GM10248 (cell line): ENCODE measurements around the gene PAN3.

ENCODE experiments used
- CTCF ChIA-PET: fragments of 300-600 bp; sonication (Branson Sonifier 250); formaldehyde crosslinking; extraction: SDS; loops from one replicate; lab custom pipeline; 2021; ENCODE audit warnings: antibody characterized with exemption; lab: Yijun Ruan, JAX
- POLR2A ChIA-PET: fragments of 350-650 bp; sonication (Branson Sonifier 250); formaldehyde crosslinking; extraction: SDS; loops from one replicate; lab custom pipeline; 2020; ENCODE audit warnings: antibody characterized with exemption; lab: Yijun Ruan, JAX
- DNase-seq: peaks from one replicate; pipeline ENCODE4 v3.0.0; 2012; ENCODE audit errors: extremely low spot score
- CTCF ChIP-seq: IDR thresholded peaks from 2 replicates; pipeline ENCODE4 v1.5.1; 2012; ENCODE audit warnings: mild to moderate bottlenecking, low read depth; ENCODE audit errors: extremely low read depth, missing control alignments, control extremely low read depth

The PAN3 gene

GRCh38 chr13:28147495-28147894 lies 9.2 kb downstream of the PAN3 start:
- ChIA-PET POLR2A (no interaction called here), CTCF (interaction anchor here (0.8 to 1.0 kb wide), 2 partner anchors 30 to 52 kb away, joined by 3 read pairs; no protein-coding TSS in a partner anchor)
- no peak for DNase-seq
- TF ChIP-seq CTCF, result no peak

- TF ChIP-seq CTCF, result no peak
- ChIA-PET POLR2A (no interaction called here), CTCF (no interaction called here)
- DNase-seq, result no peak
These were observed 20.7 kb downstream of the PAN3 start for GRCh38 chr13:28159057-28159456.

GRCh38 chr13:28161370-28161769 lies 23.0 kb downstream of the PAN3 start:
- CTCF ChIA-PET, result no interaction called here
- POLR2A ChIA-PET, result no interaction called here
- no peak for TF ChIP-seq CTCF
- no peak for DNase-seq

GRCh38 chr13:28163587-28163986 lies 25.2 kb downstream of the PAN3 start:
- ChIA-PET POLR2A (no interaction called here), CTCF (interaction anchor here (1.0 kb wide), 1 partner anchor 11 kb away, joined by 3 read pairs; no protein-coding TSS in a partner anchor)
- TF ChIP-seq CTCF, result no peak
- no peak for DNase-seq

GRCh38 chr13:28166257-28166656 lies 27.9 kb downstream of the PAN3 start:
- CTCF ChIA-PET, result no interaction called here
- POLR2A ChIA-PET, result no interaction called here
- no peak for DNase-seq
- TF ChIP-seq CTCF, result no peak

GRCh38 chr13:28171266-28171665 lies 32.9 kb downstream of the PAN3 start:
- no peak for DNase-seq
- ChIA-PET CTCF (no interaction called here), POLR2A (no interaction called here)
- no peak for TF ChIP-seq CTCF

GRCh38 chr13:28172947-28173346 lies 34.6 kb downstream of the PAN3 start:
- CTCF ChIA-PET, result interaction anchor here (0.9 to 1.9 kb wide), 4 partner anchors 10 to 79 kb away, joined by 3 to 5 read pairs (median 4); no protein-coding TSS in a partner anchor
- POLR2A ChIA-PET, result no interaction called here
- no peak for DNase-seq
- no peak for TF ChIP-seq CTCF
